Neural progenitor cell (in vitro differentiated cells): ENCODE data around the gene RASGRF2. TPM values are rescaled to one million over a fixed set of nuclear protein-coding genes. Genes with fewer than 3 reads are reported as not detected.
"Not testable (repeated sequence)": the region's sequence is repeated elsewhere in the genome, so short reads cannot be mapped to it uniquely, and the experiment has no call there.

Experiments used
- DNase-seq: peaks from one replicate; pipeline ENCODE4 v3.0.0-alpha.2; 2016; ENCODE audit warnings: low spot score
- H2AFZ ChIP-seq: fragments of 200-600 bp; sonication (generic); replicated peaks from 2 replicates; pipeline ENCODE4 v1.6.1; 2016; ENCODE audit warnings: antibody characterized with exemption
- H3F3A ChIP-seq: fragments of 200-600 bp; sonication (generic); 2 replicates; pipeline ENCODE4 v1.6.1; 2016; ENCODE audit warnings: antibody characterized with exemption, low read depth
- H3K27ac ChIP-seq: fragments of 200-600 bp; sonication (generic); 2 replicates; pipeline ENCODE4 v1.5.1; 2016; ENCODE audit warnings: mild to moderate bottlenecking
- H3K27me3 ChIP-seq: fragments of 200-600 bp; sonication (generic); 2 replicates; pipeline ENCODE4 v1.6.1; 2016; ENCODE audit warnings: mild to moderate bottlenecking, moderate library complexity
- H3K36me3 ChIP-seq: fragments of 200-600 bp; sonication (generic); 2 replicates; pipeline ENCODE4 v1.5.1; 2016
- H3K4me1 ChIP-seq: fragments of 200-600 bp; sonication (generic); 2 replicates; pipeline ENCODE4 v1.6.1; 2016; ENCODE audit warnings: mixed run types
- H3K4me2 ChIP-seq: fragments of 200-600 bp; sonication (generic); 2 replicates; pipeline ENCODE4 v1.6.1; 2016
- H3K4me3 ChIP-seq: fragments of 200-600 bp; sonication (generic); 2 replicates; pipeline ENCODE4 v1.5.1; 2016
- H3K79me2 ChIP-seq: fragments of 200-600 bp; sonication (generic); 2 replicates; pipeline ENCODE4 v1.6.1; 2016; ENCODE audit warnings: low read depth
- H3K9ac ChIP-seq: fragments of 200-600 bp; sonication (generic); 2 replicates; pipeline ENCODE4 v1.6.1; 2016
- H3K9me3 ChIP-seq: fragments of 200-600 bp; sonication (generic); 2 replicates; pipeline ENCODE4 v1.5.1; 2016; ENCODE audit warnings: low read depth
- H4K20me1 ChIP-seq: fragments of 200-600 bp; sonication (generic); 2 replicates; pipeline ENCODE4 v1.6.1; 2016; ENCODE audit warnings: low read depth
- H3K27ac Mint-ChIP-seq: 3 replicates; pipeline ENCODE4 v1.8.0; 2021; ENCODE audit warnings: mixed read lengths
- H3K27me3 Mint-ChIP-seq: 2 replicates; pipeline ENCODE4 v1.8.0; 2022; ENCODE audit warnings: low read depth, mild to moderate bottlenecking, inconsistent platforms, moderate library complexity, mixed read lengths; ENCODE audit not compliant: insufficient read depth
- H3K36me3 Mint-ChIP-seq: 3 replicates; pipeline ENCODE4 v1.8.0; 2021; ENCODE audit warnings: mixed read lengths
- H3K4me1 Mint-ChIP-seq: 3 replicates; pipeline ENCODE4 v1.8.0; 2021; ENCODE audit warnings: mixed read lengths
- H3K4me3 Mint-ChIP-seq: 3 replicates; pipeline ENCODE4 v1.8.0; 2021; ENCODE audit warnings: mild to moderate bottlenecking, moderate library complexity, mixed read lengths
- H3K9me3 Mint-ChIP-seq: 3 replicates; pipeline ENCODE4 v1.8.0; 2020; ENCODE audit warnings: mixed read lengths
- CTCF ChIP-seq: fragments of 200-600 bp; sonication (generic); IDR thresholded peaks from 2 replicates; pipeline ENCODE4 v1.5.1; 2017; ENCODE audit warnings: antibody characterized with exemption, mild to moderate bottlenecking
- EZH2 ChIP-seq: fragments of 200-600 bp; sonication (generic); IDR thresholded peaks from 2 replicates; pipeline ENCODE4 v1.6.1; 2017; ENCODE audit warnings: antibody characterized with exemption, mild to moderate bottlenecking, moderate library complexity
- EZH2phosphoT487 ChIP-seq: fragments of 200-600 bp; sonication (generic); IDR thresholded peaks from 2 replicates; pipeline ENCODE4 v1.6.1; 2017; ENCODE audit warnings: antibody characterized with exemption
- total RNA-seq: library from RNA; depleted of rRNA; stranded (reverse); fragments of >200 nt; gene quantifications from 2 replicates; pipeline ENCODE4 v1.2.3, GENCODE V29; 2015; ENCODE audit warnings: low replicate concordance

The RASGRF2 gene
- total RNA-seq, 1 donor from 2014 or later: 0.15 TPM

GRCh38 chr5:81254886-81255559 lies 294.9 kb downstream of the RASGRF2 start:
- H3K27me3 ChIP-seq: no peaks in the 10 kb centered on the region
- H3K4me1 ChIP-seq: peaks cover 11% of the 10 kb centered on the region
- peaks cover 2% of the 10 kb centered on the region for H3F3A ChIP-seq
- no peak overlapping the region for H3K27ac Mint-ChIP-seq
- H2AFZ ChIP-seq: no peak overlapping the region
- peaks cover 3% of the 10 kb centered on the region for H3K36me3 ChIP-seq
- H3K36me3 Mint-ChIP-seq: peaks cover 29% of the 10 kb centered on the region
- H3K9me3 ChIP-seq: peaks cover 3% of the 10 kb centered on the region
- peaks cover 19% of the 10 kb centered on the region for H3K79me2 ChIP-seq
- no peaks in the 10 kb centered on the region for H3K27me3 Mint-ChIP-seq
- TF ChIP-seq EZH2 (no peak), CTCF (no peak), EZH2phosphoT487 (no peak)
- no peak overlapping the region for H3K4me3 Mint-ChIP-seq
- H3K4me3 ChIP-seq: no peak overlapping the region
- H3K9ac ChIP-seq: no peak overlapping the region
- H3K4me2 ChIP-seq: no peak overlapping the region
- DNase-seq: no peak
- H4K20me1 ChIP-seq: no peaks in the 10 kb centered on the region
- peaks cover 2% of the 10 kb centered on the region for H3K4me1 Mint-ChIP-seq
- H3K9me3 Mint-ChIP-seq: peaks cover 16% of the 10 kb centered on the region
- no peak overlapping the region for H3K27ac ChIP-seq

- Mint-ChIP-seq H3K27ac (no peak overlapping the region), H3K9me3 (peaks cover 30% of the 10 kb centered on the region), H3K4me3 (no peak overlapping the region), H3K27me3 (no peaks in the 10 kb centered on the region), H3K36me3 (peaks cover 26% of the 10 kb centered on the region), H3K4me1 (peaks cover 2% of the 10 kb centered on the region)
- Histone ChIP-seq H3K4me3 (no peak overlapping the region), H3K9me3 (no peaks in the 10 kb centered on the region), H3K36me3 (peaks cover 5% of the 10 kb centered on the region), H3F3A (no peaks in the 10 kb centered on the region), H3K4me1 (peaks cover 11% of the 10 kb centered on the region), H3K27ac (no peak overlapping the region), H2AFZ (no peak overlapping the region), H3K79me2 (peaks cover 35% of the 10 kb centered on the region), H3K9ac (no peak overlapping the region), H3K27me3 (no peaks in the 10 kb centered on the region), H3K4me2 (no peak overlapping the region), H4K20me1 (no peaks in the 10 kb centered on the region)
- TF ChIP-seq CTCF: no peak
- TF ChIP-seq EZH2: no peak
- no peak for TF ChIP-seq EZH2phosphoT487
- DNase-seq: no peak
Measured at GRCh38 chr5:81256766-81257165, 296.6 kb downstream of the RASGRF2 start.

DNA sequence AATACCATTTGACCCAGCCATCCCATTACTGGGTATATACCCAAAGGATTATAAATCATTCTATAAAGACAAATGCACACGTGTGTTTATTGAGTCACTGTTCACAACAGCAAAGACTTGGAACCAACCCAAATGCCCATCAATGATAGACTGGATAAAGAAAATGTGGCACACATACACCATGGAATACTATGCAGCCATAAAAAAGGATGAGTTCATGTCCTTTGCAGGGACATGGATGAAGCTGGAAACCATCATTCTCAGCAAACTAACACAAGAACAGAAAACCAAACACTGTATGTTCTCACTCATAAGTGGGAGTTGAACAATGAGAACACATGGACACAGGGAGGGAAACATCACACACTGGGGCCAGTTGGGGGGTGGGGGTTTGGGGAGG lies 302.6 kb downstream of the RASGRF2 start:
- H3F3A ChIP-seq, H3K4me1 ChIP-seq, H3K27ac Mint-ChIP-seq, H3K27ac ChIP-seq, H2AFZ ChIP-seq, H4K20me1 ChIP-seq, H3K27me3 Mint-ChIP-seq, H3K36me3 ChIP-seq, H3K9ac ChIP-seq, H3K4me2 ChIP-seq, DNase-seq, H3K4me1 Mint-ChIP-seq, H3K9me3 ChIP-seq, H3K4me3 Mint-ChIP-seq, H3K27me3 ChIP-seq, H3K4me3 ChIP-seq: not testable (repeated sequence)
- H3K9me3 Mint-ChIP-seq: peaks cover 34% of the 10 kb centered on the region
- peaks cover 27% of the 10 kb centered on the region for H3K36me3 Mint-ChIP-seq
- H3K79me2 ChIP-seq: peaks cover 78% of the 10 kb centered on the region

GRCh38 chr5:81265101-81265500 lies 304.9 kb downstream of the RASGRF2 start:
- H2AFZ ChIP-seq: no peak overlapping the region
- DNase-seq: no peak
- peaks cover 81% of the 10 kb centered on the region for H3K79me2 ChIP-seq
- no peaks in the 10 kb centered on the region for H3K4me1 Mint-ChIP-seq
- peaks cover 28% of the 10 kb centered on the region for H3K9me3 Mint-ChIP-seq
- H3K4me3 ChIP-seq: no peak overlapping the region
- peaks cover 22% of the 10 kb centered on the region for H3K36me3 Mint-ChIP-seq
- H3K27me3 Mint-ChIP-seq: no peaks in the 10 kb centered on the region
- no peak for TF ChIP-seq EZH2
- no peak for TF ChIP-seq EZH2phosphoT487
- TF ChIP-seq CTCF: no peak
- H3K27me3 ChIP-seq: no peaks in the 10 kb centered on the region
- H3K4me2 ChIP-seq: no peak overlapping the region
- no peak overlapping the region for H3K4me3 Mint-ChIP-seq
- H3F3A ChIP-seq: peaks cover 10% of the 10 kb centered on the region
- H3K9ac ChIP-seq: no peak overlapping the region
- peaks cover 4% of the 10 kb centered on the region for H3K36me3 ChIP-seq
- no peaks in the 10 kb centered on the region for H3K9me3 ChIP-seq
- no peak overlapping the region for H3K27ac ChIP-seq
- no peak overlapping the region for H3K27ac Mint-ChIP-seq
- no peaks in the 10 kb centered on the region for H4K20me1 ChIP-seq
- H3K4me1 ChIP-seq: peaks cover 6% of the 10 kb centered on the region
